HuH-7.5 (cell line): Measurements from ENCODE around the gene MAFG.

ENCODE experiments used
- DNase-seq: peaks from one replicate; pipeline ENCODE4 v3.0.0; 2011; ENCODE audit warnings: low spot score

The MAFG gene

DNA sequence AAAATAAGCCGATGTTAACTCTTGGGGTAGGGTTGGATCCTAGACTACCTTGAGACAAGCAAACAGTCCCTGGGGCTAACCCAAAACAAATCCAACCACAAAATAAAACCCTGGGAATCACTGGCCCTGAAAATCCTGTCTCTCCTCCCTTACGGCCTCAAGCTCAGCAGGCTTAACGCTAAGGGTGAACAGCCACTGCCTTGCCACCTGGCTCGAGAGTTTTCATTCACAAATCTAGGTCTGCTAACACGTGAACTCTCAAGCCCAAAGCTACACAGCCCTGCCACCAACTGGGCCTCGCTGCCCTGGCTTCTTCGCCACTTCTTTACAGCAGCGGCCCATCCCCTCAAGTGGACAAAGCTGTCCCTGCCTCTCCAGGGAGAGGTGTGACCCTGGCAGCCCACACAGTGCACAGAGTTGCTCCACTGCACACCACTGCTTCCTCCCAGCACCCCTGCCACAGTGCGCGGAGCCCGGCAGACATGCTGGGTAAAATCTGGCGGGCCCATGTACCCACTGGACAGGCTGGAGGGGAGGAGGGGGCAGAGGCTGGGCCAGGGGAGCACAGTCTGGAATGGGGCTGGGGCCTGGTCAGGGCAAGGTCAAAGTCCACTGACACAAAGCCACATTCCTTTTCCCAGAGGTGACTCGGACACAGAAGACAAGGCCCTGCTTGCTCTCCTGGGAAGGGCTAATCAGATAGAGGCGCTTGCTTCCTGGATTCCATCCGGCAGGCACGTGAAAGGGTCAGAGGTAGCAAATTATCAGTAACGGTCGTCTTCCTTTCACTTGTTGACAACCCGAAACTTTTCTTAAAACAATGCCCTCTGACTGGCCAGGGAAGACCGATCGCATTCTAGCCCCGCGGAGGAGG, 17.3 kb downstream of the MAFG start:
- peak; percentile 96 for DNase-seq

- DNase-seq = no peak
These were observed 18.3 kb downstream of the MAFG start for GRCh38 chr17:81909231-81909630.

DNA sequence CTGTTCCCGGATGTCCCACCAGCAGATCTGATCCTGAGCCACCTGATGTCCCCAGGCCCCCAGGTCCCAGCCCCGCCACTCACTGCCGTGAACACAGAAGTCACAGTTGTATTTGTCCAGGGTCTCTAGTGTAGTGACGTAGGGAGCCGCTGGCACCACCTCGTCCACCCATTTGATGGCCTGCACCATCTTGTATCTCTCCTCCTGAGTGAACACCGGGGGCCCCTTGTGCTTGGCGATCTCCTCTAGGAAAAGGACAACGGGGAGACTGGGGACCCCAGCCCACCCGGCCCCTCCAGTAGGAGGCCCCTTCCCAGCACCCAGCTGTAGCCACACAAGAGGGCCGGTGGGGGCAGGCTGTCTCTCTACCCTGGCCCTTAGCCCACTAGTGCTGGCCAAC, 18.7 kb downstream of the MAFG start:
- DNase-seq = no peak

- DNase-seq = no peak
These were observed 20.1 kb downstream of the MAFG start for GRCh38 chr17:81907219-81908145.

- no peak for DNase-seq
These were observed 20.9 kb downstream of the MAFG start for GRCh38 chr17:81906476-81907218.

DNA sequence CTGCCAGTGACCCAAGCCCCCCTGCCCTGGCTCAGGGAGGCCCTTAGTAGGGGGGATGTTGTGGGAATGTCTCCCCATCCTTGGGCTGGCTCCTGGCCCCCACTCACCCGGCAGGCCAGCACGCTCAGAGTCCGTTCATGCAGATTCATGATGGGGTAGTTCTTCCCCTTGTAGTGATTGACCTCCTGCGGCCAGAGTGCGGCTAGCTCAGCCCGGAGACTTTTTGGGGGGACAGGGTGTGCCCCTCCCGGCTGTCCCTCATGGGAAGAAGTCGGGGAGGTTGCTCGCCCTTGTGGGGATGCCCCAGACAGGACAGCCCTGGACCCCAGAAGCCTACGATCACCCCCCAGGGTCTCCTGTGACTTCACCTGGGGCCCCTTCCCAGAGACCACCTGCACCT, 21.5 kb downstream of the MAFG start:
- no peak for DNase-seq

DNA sequence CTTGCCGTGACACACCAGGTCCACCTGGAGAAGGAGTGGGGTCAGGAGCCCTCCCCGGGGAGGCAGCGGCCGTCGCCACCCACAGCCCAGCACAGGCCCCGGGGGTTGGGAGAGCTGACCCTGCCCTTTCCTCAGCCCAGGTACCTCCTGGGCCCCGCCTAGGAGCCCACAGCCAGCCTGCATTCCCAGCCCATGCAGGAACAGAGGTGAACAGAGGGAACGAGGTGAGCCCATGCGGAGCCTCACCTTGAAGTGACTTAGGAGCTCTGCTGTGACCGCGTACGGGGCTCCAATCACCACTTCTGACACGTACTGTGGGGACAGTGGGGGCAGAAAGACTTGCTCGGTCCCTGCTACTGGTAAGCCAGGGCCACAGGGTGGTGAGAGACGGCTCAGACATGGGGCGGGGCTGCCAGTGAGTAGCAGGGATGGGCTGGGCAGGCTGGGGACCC, 22.1 kb downstream of the MAFG start:
- no peak for DNase-seq

- no peak for DNase-seq
These were observed 22.7 kb downstream of the MAFG start for GRCh38 chr17:81904600-81905423.

- DNase-seq = no peak
These were observed 23.5 kb downstream of the MAFG start for GRCh38 chr17:81903896-81904599.

DNA sequence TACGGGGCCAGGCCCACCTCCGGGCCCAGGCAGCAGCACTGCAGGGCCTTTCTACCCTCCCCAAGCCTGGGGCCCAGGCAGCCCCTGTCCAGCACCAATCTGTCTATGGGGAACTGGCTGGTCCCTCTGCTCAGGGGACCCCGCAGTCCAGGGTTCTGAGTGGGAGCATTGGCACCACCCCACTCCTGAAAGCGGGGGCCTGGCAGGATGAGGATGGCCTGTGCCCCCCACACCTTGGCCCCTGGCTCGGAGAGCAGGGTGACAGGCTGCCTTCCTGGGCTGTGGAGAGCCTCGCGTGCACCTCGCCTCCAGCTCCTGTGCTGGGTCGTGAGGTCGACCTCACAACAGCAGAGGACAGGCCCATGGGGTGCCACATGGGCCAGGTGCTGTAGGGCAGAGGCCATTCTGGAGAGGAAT, 24.1 kb downstream of the MAFG start:
- DNase-seq = no peak

GRCh38 chr17:81902653-81903414, 24.7 kb downstream of the MAFG start:
- DNase-seq = no peak

DNA sequence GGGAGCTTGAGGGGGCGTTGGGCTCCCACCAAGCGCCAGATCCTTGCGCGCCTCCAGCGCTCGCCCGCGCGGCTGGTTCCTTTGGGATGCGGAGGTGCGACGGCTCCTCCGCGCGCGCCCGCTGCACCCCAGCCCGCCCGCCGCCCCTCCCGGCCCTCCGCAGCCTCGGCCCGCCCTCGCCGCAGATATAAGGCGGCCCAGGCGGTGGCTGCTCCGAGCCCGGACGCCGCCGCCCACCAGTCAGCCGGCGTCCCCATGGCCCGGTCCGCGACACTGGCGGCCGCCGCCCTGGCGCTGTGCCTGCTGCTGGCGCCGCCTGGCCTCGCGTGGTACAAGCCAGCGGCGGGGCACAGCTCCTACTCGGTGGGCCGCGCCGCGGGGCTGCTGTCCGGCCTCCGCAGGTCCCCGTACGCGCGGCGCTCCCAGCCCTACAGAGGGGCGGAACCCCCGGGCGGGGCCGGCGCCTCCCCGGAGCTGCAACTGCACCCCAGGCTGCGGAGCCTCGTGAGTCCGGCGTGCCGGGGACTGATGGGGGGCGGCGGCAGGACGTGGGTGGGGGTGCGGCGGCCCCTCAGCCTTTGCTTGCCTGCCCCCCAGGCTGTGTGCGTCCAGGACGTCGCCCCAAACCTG, 25.4 kb downstream of the MAFG start, which contains the start of gene NPB:
NPB (plus strand) TSS at position 216 of the 630 bp plus-strand sequence; CDS start at position 256, 40 bp downstream.
- no peak for DNase-seq

DNA sequence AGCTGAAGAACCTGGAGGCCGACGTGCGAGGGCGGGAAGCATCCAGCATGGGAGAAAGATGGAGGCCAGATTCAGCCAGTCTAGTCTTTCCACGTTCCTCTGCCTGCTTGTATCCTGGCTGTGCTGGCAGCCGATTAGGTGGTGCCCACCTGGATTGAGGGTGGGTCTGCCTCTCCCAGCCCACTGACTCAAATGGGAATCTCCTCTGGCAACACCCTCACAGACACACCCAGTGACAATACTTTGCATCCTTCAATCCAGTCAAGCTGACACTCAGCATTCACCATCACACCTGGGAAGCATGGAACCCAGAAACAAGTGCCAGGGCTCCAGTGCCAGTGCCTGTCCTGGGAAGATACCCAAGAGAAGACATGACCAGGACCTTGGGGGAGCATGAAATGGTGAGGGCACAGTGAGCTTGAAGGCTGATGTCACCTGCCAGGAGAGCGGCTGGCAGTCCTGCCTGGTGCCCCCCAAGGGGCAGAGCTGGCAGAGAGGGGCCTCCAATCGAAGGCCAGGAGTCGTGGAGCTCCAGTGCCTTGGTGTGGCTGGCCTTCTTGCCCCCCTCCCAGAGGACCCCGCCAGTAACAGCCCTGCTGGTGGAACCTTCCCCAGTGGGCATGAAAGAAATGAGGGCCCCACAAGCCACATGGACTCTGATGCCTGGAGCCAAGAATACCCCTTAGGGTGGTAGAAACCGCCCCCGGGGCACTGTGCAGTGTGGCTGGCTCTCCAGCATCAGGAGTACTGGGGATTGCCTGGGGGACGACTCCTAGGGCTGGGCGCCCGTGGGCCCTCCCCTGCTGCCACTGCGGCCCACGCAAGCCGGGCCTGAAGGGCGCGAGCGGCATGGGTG, 26.1 kb downstream of the MAFG start:
- DNase-seq = no peak

DNA sequence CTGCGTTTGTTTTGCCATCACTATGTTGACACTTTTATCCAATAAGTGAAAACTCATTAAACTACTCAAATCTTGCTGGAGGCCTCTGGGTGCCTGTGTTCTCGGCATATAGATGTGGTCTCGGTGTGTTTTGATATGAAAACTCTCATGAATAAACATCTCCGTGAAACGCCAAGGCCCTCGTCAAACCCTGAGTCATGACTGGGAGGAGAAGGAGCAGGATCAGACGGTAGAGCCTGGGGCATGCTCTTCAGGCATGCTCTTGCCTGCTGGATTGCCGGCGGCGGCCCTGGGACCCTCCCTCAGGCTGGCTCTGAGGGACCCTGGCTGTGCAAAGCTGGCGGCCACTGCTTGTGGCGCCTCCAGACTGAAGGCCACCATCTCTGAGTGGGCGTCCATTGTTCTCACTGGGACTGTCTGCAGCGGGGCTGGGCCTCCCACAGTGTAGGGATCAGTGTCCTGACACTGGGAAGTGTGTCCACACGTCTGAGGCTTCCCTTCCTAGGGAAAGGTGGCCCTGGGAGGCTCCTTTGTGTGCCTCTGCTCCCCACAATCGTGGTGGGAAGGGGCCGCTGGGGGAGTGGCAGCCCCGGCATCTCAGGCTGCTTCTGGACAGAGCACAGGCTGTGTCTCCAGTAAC, 27.2 kb downstream of the MAFG start:
- DNase-seq = no peak

- no peak for DNase-seq
These were observed 27.9 kb downstream of the MAFG start for GRCh38 chr17:81899514-81900166.

GRCh38 chr17:81898885-81899284, 28.6 kb downstream of the MAFG start:
- DNase-seq = no peak
